Vagina (tissue), 2 donors: Measurements from ENCODE around the gene TMEM43. TPM values are rescaled to one million over a fixed set of nuclear protein-coding genes. Genes with fewer than 3 reads are reported as not detected.
"Not testable (repeated sequence)": the region's sequence is repeated elsewhere in the genome, so short reads cannot be mapped to it uniquely, and the experiment has no call there.

Source experiments
- DNase-seq, 2 donors: peaks; one replicate each; pipeline ENCODE4 v3.0.0-alpha.2; 2017; ENCODE audit errors: extremely low spot score in 2 of 2
- H3K27ac ChIP-seq: fragments of 200-600 bp; sonication (generic); one replicate; pipeline ENCODE4 v1.5.1; 2019
- H3K27me3 ChIP-seq: fragments of 200-600 bp; sonication (generic); one replicate; pipeline ENCODE4 v1.5.1; 2019
- H3K36me3 ChIP-seq, 2 donors: fragments of 200-600 bp; sonication (generic); one replicate each; pipeline ENCODE4 v1.5.1; 2017 to 2019
- H3K4me1 ChIP-seq: fragments of 200-600 bp; sonication (generic); one replicate; pipeline ENCODE4 v1.5.1; 2019
- H3K4me3 ChIP-seq, 2 donors: fragments of 200-600 bp; sonication (generic); 1 replicate in 1 of 2; 2 replicates in 1 of 2; pipeline ENCODE4 v1.5.1; 2016 to 2019
- H3K9me3 ChIP-seq: fragments of 200-600 bp; sonication (generic); one replicate; pipeline ENCODE4 v1.5.1; 2019
- CTCF ChIP-seq, 3 experiments: fragments of 450-650 bp in 2 of 3; fragments of 200-600 bp in 1 of 3; sonication (generic) in 1 of 3; IDR thresholded peaks; one replicate each; pipeline ENCODE4 v1.5.1; 2017 to 2019; ENCODE audit warnings: antibody characterized with exemption in 3 of 3, mild to moderate bottlenecking in 2 of 3, moderate library complexity in 2 of 3
- POLR2A ChIP-seq, 2 donors: fragments of 450-650 bp; IDR thresholded peaks; one replicate each; pipeline ENCODE4 v1.6.1; 2017; ENCODE audit warnings: antibody characterized with exemption in 2 of 2, mild to moderate bottlenecking in 2 of 2, moderate library complexity in 2 of 2
- POLR2AphosphoS5 ChIP-seq, 2 donors: sonication (generic); formaldehyde crosslinking; IDR thresholded peaks; one replicate each; pipeline ENCODE4 v1.9.0; 2017; ENCODE audit warnings: antibody characterized with exemption in 2 of 2, mild to moderate bottlenecking in 2 of 2, low read depth in 1 of 2; ENCODE audit not compliant: insufficient read depth in 1 of 2
- intact Hi-C: fragments of 100-400 bp; cut with DNase I; formaldehyde crosslinking; loops from one replicate; pipeline ENCODE4 v1.15.1; 2023
- total RNA-seq: library from RNA; depleted of rRNA; stranded (reverse); fragments of >200 nt; gene quantifications from one replicate; pipeline ENCODE4 v1.2.3, GENCODE V29; 2016

Gene TMEM43
- total RNA-seq, 1 donor from 2014 or later: 118 TPM

- H3K4me3 ChIP-seq: no peak overlapping the region
- H3K9me3 ChIP-seq: peaks cover 6% of the 10 kb centered on the region
- no peaks in the 10 kb centered on the region for H3K36me3 ChIP-seq
- TF ChIP-seq POLR2AphosphoS5 (IDR thresholded peaks at IDR 0.05; ENCODE audit: insufficient read depth in 1 of 2, low read depth in 1 of 2) (no peak), CTCF (IDR thresholded peaks at IDR 0.05) (no peak), POLR2A (IDR thresholded peaks at IDR 0.05) (no peak)
- intact Hi-C loops: no loop called here
- DNase-seq: no peak
- no peak overlapping the region for H3K27ac ChIP-seq
- no peaks in the 10 kb centered on the region for H3K4me1 ChIP-seq
- H3K27me3 ChIP-seq: no peaks in the 10 kb centered on the region
Measured at GRCh38 chr3:14092464-14092863, 32.4 kb upstream of the TMEM43 start.

- DNase-seq: no peak
- TF ChIP-seq POLR2AphosphoS5 (IDR thresholded peaks at IDR 0.05; ENCODE audit: insufficient read depth in 1 of 2, low read depth in 1 of 2): no peak
- TF ChIP-seq POLR2A (IDR thresholded peaks at IDR 0.05): no peak
- no peak for TF ChIP-seq CTCF (IDR thresholded peaks at IDR 0.05)
- Histone ChIP-seq H3K4me1 (no peaks in the 10 kb centered on the region), H3K9me3 (no peaks in the 10 kb centered on the region), H3K27ac (no peak overlapping the region), H3K4me3 (no peak overlapping the region), H3K27me3 (no peaks in the 10 kb centered on the region), H3K36me3 (no peaks in the 10 kb centered on the region)
- intact Hi-C loops: no loop called here
Measured at GRCh38 chr3:14093831-14094230, 31.0 kb upstream of the TMEM43 start.

- Histone ChIP-seq H3K4me1 (no peaks in the 10 kb centered on the region), H3K36me3 (no peaks in the 10 kb centered on the region), H3K9me3 (no peaks in the 10 kb centered on the region), H3K4me3 (no peak overlapping the region), H3K27ac (no peak overlapping the region), H3K27me3 (no peaks in the 10 kb centered on the region)
- DNase-seq: no peak
- TF ChIP-seq POLR2A (IDR thresholded peaks at IDR 0.05): no peak
- TF ChIP-seq CTCF (IDR thresholded peaks at IDR 0.05): no peak
- TF ChIP-seq POLR2AphosphoS5 (IDR thresholded peaks at IDR 0.05; ENCODE audit: insufficient read depth in 1 of 2, low read depth in 1 of 2): no peak
- intact Hi-C loops: no loop called here
Measured at GRCh38 chr3:14096742-14097141, 28.1 kb upstream of the TMEM43 start.

DNA sequence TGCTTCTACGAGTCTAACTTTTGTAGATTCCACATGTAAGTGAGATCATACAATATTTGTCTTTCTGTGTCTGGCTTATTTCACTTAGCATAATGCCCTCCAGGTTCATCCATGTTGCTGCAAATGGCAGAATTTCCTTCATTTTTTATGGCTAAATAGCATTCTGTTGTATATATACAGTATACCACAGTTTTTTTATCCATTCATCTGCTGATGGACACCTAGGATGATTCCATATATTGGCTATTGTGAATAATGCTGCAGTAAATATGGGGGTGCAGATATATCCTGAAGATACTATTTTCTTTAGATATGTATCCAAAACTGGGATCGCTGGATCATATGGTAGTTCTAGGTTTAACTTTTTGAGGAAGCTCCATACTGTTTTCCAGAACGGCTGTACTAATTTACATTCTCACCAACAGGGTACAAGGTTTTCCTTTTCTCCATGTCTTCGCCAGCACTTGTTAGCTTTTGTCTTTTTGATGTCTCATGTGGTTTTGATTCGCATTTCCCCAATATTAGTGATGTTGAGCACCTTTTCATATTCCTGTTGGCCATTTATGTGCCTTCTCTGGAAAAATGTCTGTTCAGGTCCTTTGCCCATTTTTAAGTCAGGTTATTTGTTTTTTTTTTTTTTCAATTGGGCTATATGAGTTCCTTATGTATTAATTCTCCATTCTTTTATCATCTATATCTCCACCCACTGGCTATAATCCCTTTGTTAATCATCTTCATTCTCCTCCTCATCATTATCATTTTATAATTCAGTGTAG, 27.0 kb upstream of the TMEM43 start:
- DNase-seq: no peak
- H3K4me1 ChIP-seq: no peaks in the 10 kb centered on the region
- H3K9me3 ChIP-seq: no peaks in the 10 kb centered on the region
- TF ChIP-seq POLR2A (IDR thresholded peaks at IDR 0.05) (no peak), POLR2AphosphoS5 (IDR thresholded peaks at IDR 0.05; ENCODE audit: insufficient read depth in 1 of 2, low read depth in 1 of 2) (no peak), CTCF (IDR thresholded peaks at IDR 0.05) (no peak)
- H3K36me3 ChIP-seq: no peaks in the 10 kb centered on the region
- no peak overlapping the region for H3K4me3 ChIP-seq
- intact Hi-C loops: no loop called here
- H3K27ac ChIP-seq: no peak overlapping the region
- H3K27me3 ChIP-seq: no peaks in the 10 kb centered on the region

- intact Hi-C loops, H3K4me3 ChIP-seq, H3K4me1 ChIP-seq, H3K9me3 ChIP-seq, DNase-seq, H3K27me3 ChIP-seq, H3K27ac ChIP-seq: not testable (repeated sequence)
- peaks cover 0 to 18% of the 10 kb centered on the region in 2 donors for H3K36me3 ChIP-seq
Measured at GRCh38 chr3:14109821-14110220, 15.0 kb upstream of the TMEM43 start.
